Suprapubic skin (tissue), 4 donors: ENCODE data around the gene ZNF774. TPM values are rescaled to one million over a fixed set of nuclear protein-coding genes. Genes with fewer than 3 reads are reported as not detected.

Source experiments
- DNase-seq, 2 donors: peaks; one replicate each; pipeline ENCODE4 v3.0.0-alpha.2; 2019; ENCODE audit warnings: low spot score in 2 of 2
- H3K27ac ChIP-seq: fragments of 200-600 bp; sonication (generic); one replicate; pipeline ENCODE4 v1.5.1; 2019
- H3K27me3 ChIP-seq: fragments of 200-600 bp; sonication (generic); one replicate; pipeline ENCODE4 v1.5.1; 2019
- H3K36me3 ChIP-seq: fragments of 200-600 bp; sonication (generic); one replicate; pipeline ENCODE4 v1.5.1; 2019
- H3K4me1 ChIP-seq: fragments of 200-600 bp; sonication (generic); one replicate; pipeline ENCODE4 v1.5.1; 2019
- H3K4me3 ChIP-seq: fragments of 200-600 bp; sonication (generic); one replicate; pipeline ENCODE4 v1.5.1; 2019; ENCODE audit warnings: mild to moderate bottlenecking
- H3K9me3 ChIP-seq: fragments of 200-600 bp; sonication (generic); one replicate; pipeline ENCODE4 v1.5.1; 2019
- CTCF ChIP-seq, 2 donors: fragments of 200-600 bp in 1 of 2; fragments of 450-650 bp in 1 of 2; sonication (generic) in 1 of 2; IDR thresholded peaks; one replicate each; pipeline ENCODE4 v1.5.1; 2016 to 2019; ENCODE audit warnings: antibody characterized with exemption in 2 of 2, mild to moderate bottlenecking in 1 of 2, moderate library complexity in 1 of 2
- EP300 ChIP-seq: sonication (generic); formaldehyde crosslinking; IDR thresholded peaks from one replicate; pipeline ENCODE4 v1.6.1; 2017; ENCODE audit warnings: antibody characterized with exemption
- POLR2A ChIP-seq, 2 donors: fragments of 450-650 bp; IDR thresholded peaks; one replicate each; pipeline ENCODE4 v1.6.1; 2017; ENCODE audit warnings: antibody characterized with exemption in 2 of 2, mild to moderate bottlenecking in 2 of 2, moderate library complexity in 2 of 2
- POLR2AphosphoS5 ChIP-seq, 3 donors: sonication (generic); formaldehyde crosslinking; IDR thresholded peaks; one replicate each; pipeline ENCODE4 v1.6.1; 2017; ENCODE audit warnings: antibody characterized with exemption in 3 of 3
- WGBS: methylation state at CpG from one replicate; pipeline ENCODE4 v1.1.5; 2018; 5-methylcytosine and 5-hydroxymethylcytosine counted together
- total RNA-seq, 4 donors: library from RNA; depleted of rRNA; stranded (reverse); fragments of >200 nt; gene quantifications; one replicate each; pipeline ENCODE4 v1.1.0, GENCODE V29; 2016

The ZNF774 gene
- total RNA-seq, 4 donors from 2014 or later, result 1.4 to 7.2 (median 3.2) TPM

DNA sequence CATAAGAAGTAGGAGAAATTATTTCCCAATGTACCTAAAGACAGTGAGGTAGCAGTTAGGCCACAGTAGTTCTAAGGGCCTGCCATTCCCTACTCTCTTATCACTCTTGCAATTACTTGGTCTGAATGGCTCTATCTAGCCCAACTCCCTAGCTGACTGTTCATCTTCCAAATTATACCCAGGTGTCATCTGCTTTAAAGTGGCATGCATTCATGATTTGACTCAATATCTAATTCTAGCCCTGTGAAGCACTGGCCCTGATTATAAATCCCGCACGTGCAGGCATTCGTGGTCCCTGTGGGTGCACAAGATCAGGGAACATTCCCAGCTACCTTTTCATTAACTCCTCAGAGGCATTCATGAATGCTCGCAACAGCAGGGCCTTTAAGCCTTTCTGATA, 43.1 kb upstream of the ZNF774 start:
- H3K9me3 ChIP-seq, result no peaks in the 10 kb centered on the region
- no peak overlapping the region for H3K4me3 ChIP-seq
- DNase-seq, result no peak
- no peaks in the 10 kb centered on the region for H3K4me1 ChIP-seq
- 90% methylated on average over 4 of the region's 4 CpGs for WGBS
- no peaks in the 10 kb centered on the region for H3K27me3 ChIP-seq
- H3K27ac ChIP-seq, result no peak overlapping the region
- no peaks in the 10 kb centered on the region for H3K36me3 ChIP-seq
- no peak for TF ChIP-seq EP300
- no peak for TF ChIP-seq POLR2A (IDR thresholded peaks at IDR 0.05)
- TF ChIP-seq POLR2AphosphoS5 (IDR thresholded peaks at IDR 0.05), result no peak

GRCh38 chr15:90315278-90315982, 36.7 kb upstream of the ZNF774 start:
- 25% methylated on average over 5 of the region's 5 CpGs for WGBS
- Histone ChIP-seq H3K9me3 (no peaks in the 10 kb centered on the region), H3K27me3 (no peaks in the 10 kb centered on the region), H3K36me3 (no peaks in the 10 kb centered on the region), H3K4me3 (peak overlapping the region; percentile 6), H3K4me1 (peaks cover 19% of the 10 kb centered on the region), H3K27ac (peak overlapping the region; percentile 86)
- DNase-seq, result peak; percentile 86 to 87
- TF ChIP-seq POLR2AphosphoS5 (IDR thresholded peaks at IDR 0.05) (peak in 1 of 3 donors; percentile 50), CTCF (IDR thresholded peaks at IDR 0.05) (no peak)

DNA sequence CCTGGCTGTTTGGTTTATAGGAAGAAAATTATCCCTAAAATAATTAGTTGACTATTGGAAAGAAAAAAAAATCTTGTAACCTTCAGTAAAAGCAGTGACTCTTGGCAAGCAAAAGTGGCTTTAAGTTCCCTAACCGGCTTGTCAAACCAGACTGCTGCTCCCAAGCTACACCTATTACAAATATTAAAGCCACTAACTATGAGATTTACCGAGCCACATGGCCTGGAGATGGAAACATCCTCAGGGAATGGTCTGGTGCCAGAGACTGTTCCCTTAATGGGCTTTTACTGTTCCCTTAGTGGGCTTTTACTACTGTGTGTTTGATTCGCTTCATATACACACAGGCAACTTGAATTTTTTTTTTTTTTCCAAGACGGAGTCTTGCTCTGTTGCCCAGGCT, 35.9 kb upstream of the ZNF774 start:
- peak overlapping the region; percentile 6 for H3K4me3 ChIP-seq
- H3K9me3 ChIP-seq, result no peaks in the 10 kb centered on the region
- TF ChIP-seq POLR2A (IDR thresholded peaks at IDR 0.05) (no peak), EP300 (no peak), CTCF (IDR thresholded peaks at IDR 0.05) (no peak), POLR2AphosphoS5 (IDR thresholded peaks at IDR 0.05) (no peak)
- peaks cover 19% of the 10 kb centered on the region for H3K4me1 ChIP-seq
- 27% methylated on average over 4 of the region's 4 CpGs for WGBS
- DNase-seq, result peak in 1 of 2 donors; percentile 56
- no peaks in the 10 kb centered on the region for H3K27me3 ChIP-seq
- peak overlapping the region; percentile 86 for H3K27ac ChIP-seq
- no peaks in the 10 kb centered on the region for H3K36me3 ChIP-seq

DNA sequence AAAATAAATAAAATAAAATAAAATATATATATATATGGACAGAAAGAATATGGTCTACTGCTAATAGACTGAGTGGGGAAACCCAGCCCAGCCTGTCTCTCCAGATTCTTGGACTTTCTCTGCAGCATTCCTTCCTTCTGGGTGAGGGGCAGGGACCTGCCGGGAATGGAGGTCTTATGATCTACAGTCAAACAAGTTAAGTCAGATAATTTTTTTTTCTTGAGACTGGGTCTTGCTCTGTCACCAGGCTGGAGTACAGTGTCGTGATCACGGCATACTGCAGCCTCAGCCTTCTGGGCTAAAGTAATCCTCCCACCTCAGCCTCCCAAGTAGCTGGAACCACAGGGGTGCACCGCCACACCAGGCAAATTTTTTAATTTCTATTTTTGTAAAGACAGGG, 33.5 kb upstream of the ZNF774 start:
- 71% methylated on average over 4 of the region's 4 CpGs for WGBS
- H3K9me3 ChIP-seq, result no peaks in the 10 kb centered on the region
- peak in 1 of 2 donors; percentile 40 for DNase-seq
- no peak overlapping the region for H3K4me3 ChIP-seq
- H3K27ac ChIP-seq, result no peak overlapping the region
- TF ChIP-seq EP300 (no peak), CTCF (IDR thresholded peaks at IDR 0.05) (no peak), POLR2AphosphoS5 (IDR thresholded peaks at IDR 0.05) (no peak), POLR2A (IDR thresholded peaks at IDR 0.05) (no peak)
- H3K27me3 ChIP-seq, result no peaks in the 10 kb centered on the region
- peaks cover 19% of the 10 kb centered on the region for H3K4me1 ChIP-seq
- H3K36me3 ChIP-seq, result no peaks in the 10 kb centered on the region

GRCh38 chr15:90320062-90320884, 31.8 kb upstream of the ZNF774 start:
- DNase-seq, result peak; percentile 87 to 89
- peak overlapping the region; percentile 19 for H3K4me3 ChIP-seq
- WGBS, result 8% methylated on average over 15 of the region's 17 CpGs
- no peaks in the 10 kb centered on the region for H3K9me3 ChIP-seq
- TF ChIP-seq EP300, result no peak
- TF ChIP-seq CTCF (IDR thresholded peaks at IDR 0.05), result peak; percentile 95 to 99
- no peak for TF ChIP-seq POLR2A (IDR thresholded peaks at IDR 0.05)
- TF ChIP-seq POLR2AphosphoS5 (IDR thresholded peaks at IDR 0.05), result peak in 1 of 3 donors; percentile 53
- H3K27ac ChIP-seq, result peak overlapping the region; percentile 58
- no peaks in the 10 kb centered on the region for H3K36me3 ChIP-seq
- peaks cover 14% of the 10 kb centered on the region for H3K4me1 ChIP-seq
- no peaks in the 10 kb centered on the region for H3K27me3 ChIP-seq
